LNCAP (cell line): ENCODE results near the gene SORCS1.

ENCODE experiments used
- TF ChIP-seq, protein P1 (sequence below): fragments of 450-650 bp; IDR thresholded peaks from 2 replicates; pipeline ENCODE4 v1.5.1; 2017; ENCODE audit warnings: mild to moderate bottlenecking

Gene SORCS1

GRCh38 chr10:106967452-106967851 lies 197.1 kb downstream of the SORCS1 start:
- TF ChIP-seq, protein P1, sequence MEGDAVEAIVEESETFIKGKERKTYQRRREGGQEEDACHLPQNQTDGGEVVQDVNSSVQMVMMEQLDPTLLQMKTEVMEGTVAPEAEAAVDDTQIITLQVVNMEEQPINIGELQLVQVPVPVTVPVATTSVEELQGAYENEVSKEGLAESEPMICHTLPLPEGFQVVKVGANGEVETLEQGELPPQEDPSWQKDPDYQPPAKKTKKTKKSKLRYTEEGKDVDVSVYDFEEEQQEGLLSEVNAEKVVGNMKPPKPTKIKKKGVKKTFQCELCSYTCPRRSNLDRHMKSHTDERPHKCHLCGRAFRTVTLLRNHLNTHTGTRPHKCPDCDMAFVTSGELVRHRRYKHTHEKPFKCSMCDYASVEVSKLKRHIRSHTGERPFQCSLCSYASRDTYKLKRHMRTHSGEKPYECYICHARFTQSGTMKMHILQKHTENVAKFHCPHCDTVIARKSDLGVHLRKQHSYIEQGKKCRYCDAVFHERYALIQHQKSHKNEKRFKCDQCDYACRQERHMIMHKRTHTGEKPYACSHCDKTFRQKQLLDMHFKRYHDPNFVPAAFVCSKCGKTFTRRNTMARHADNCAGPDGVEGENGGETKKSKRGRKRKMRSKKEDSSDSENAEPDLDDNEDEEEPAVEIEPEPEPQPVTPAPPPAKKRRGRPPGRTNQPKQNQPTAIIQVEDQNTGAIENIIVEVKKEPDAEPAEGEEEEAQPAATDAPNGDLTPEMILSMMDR, result no peak

DNA sequence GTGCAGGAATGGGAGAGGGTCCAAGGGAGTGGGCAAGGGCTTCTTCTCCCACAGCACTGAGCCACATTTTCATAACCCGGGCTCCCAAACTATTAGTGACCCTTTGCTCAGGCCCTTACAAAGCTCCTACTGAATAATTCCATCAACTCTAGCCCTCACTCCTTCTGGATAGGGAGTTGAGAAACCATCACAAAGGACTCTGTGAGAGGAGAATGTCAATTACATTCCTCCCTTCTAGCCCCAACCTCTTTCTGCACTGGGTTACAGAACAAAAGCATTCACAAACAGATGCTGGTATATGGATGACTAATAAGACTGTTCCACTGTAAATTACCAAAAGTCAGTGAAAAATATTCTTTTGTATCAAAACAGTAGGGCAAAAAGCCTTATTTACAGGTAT lies 203.7 kb downstream of the SORCS1 start:
- TF ChIP-seq, protein P1, result no peak

GRCh38 chr10:106959521-106959920 lies 205.0 kb downstream of the SORCS1 start:
- TF ChIP-seq, protein P1, result no peak

- TF ChIP-seq, protein P1, result no peak
These were observed 205.7 kb downstream of the SORCS1 start for GRCh38 chr10:106958589-106959361.

GRCh38 chr10:106957823-106958588 lies 206.5 kb downstream of the SORCS1 start:
- TF ChIP-seq, protein P1, result no peak

DNA sequence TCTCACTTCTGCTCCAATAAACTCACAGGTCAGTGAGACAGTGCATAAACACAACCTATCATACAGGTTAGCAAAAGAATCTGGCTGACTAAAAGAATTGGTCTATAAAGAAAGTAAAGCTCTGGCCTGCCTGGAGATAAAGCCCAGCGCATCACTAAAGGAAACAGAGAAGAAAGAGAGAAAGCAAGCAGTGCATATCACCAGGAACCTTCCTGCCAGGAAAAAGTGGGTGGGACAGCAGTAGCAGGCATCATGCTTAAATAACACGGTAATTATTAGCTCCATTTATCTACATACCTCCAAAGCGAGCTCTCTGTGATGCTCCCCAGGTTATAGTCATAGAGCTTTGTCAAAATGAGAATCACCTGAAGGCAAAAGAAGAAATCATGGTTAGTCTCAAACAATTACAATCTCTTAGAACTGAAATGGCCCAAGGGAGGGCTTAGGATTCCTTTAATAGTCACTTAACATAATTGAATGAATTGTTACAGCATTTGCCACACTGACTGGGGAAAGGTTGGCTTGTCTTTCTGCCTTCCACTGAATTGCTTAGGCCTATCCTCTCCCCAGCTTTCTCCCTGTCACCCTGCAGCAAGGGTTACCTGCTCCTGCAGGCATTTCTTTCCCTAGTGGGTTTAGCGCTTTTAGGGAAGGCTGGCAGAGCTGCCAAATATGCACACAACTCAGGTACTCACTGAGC lies 208.1 kb downstream of the SORCS1 start:
- TF ChIP-seq, protein P1, result no peak

DNA sequence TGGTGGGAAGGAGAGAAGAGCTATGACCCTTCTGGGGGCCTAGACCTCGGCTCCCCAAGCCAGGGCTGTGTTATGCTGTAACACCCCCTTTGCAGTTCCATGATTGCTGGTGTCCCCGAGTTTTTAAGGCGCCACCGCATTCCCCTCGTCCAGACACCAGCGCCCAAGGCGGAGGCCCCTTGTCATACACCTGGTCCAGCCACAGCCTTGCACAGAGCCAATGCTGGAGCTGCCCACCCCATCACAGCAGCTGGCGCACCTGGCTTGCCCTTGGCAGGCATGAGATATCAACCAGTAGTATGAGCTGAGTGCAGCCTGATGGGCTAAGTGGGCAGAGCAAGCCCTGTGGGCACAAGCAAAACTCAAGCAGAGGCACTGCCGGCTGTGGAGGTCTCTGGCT lies 209.4 kb downstream of the SORCS1 start:
- TF ChIP-seq, protein P1, result no peak
